ENCODE results near the gene HYOU1.

GRCh38 chr11:119025978-119026766 is 30.8 kb downstream of the HYOU1 start:
- TF ChIP-seq, protein P1, sequence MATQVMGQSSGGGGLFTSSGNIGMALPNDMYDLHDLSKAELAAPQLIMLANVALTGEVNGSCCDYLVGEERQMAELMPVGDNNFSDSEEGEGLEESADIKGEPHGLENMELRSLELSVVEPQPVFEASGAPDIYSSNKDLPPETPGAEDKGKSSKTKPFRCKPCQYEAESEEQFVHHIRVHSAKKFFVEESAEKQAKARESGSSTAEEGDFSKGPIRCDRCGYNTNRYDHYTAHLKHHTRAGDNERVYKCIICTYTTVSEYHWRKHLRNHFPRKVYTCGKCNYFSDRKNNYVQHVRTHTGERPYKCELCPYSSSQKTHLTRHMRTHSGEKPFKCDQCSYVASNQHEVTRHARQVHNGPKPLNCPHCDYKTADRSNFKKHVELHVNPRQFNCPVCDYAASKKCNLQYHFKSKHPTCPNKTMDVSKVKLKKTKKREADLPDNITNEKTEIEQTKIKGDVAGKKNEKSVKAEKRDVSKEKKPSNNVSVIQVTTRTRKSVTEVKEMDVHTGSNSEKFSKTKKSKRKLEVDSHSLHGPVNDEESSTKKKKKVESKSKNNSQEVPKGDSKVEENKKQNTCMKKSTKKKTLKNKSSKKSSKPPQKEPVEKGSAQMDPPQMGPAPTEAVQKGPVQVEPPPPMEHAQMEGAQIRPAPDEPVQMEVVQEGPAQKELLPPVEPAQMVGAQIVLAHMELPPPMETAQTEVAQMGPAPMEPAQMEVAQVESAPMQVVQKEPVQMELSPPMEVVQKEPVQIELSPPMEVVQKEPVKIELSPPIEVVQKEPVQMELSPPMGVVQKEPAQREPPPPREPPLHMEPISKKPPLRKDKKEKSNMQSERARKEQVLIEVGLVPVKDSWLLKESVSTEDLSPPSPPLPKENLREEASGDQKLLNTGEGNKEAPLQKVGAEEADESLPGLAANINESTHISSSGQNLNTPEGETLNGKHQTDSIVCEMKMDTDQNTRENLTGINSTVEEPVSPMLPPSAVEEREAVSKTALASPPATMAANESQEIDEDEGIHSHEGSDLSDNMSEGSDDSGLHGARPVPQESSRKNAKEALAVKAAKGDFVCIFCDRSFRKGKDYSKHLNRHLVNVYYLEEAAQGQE (IDR thresholded peaks at IDR 0.05; ENCODE audit: insufficient read depth in 1 of 2, low read depth in 2 of 2, low read length in 2 of 2): no peak
- TF ChIP-seq SIN3A (IDR thresholded peaks at IDR 0.05; ENCODE audit: borderline replicate concordance, insufficient read depth, low read length) (no peak), POLR2AphosphoS5 (IDR thresholded peaks at IDR 0.05; ENCODE audit: low read depth, low read length) (no peak), TAF1 (IDR thresholded peaks at IDR 0.05; ENCODE audit: borderline replicate concordance, insufficient read depth, low read length) (no peak), FOXP2 (optimal IDR thresholded peaks at IDR 0.05; ENCODE audit: borderline replicate concordance, extremely low read depth, extremely low read length, insufficient read depth) (no peak)

All from PFSK-1 (cell line).